GM15510 (cell line): Measurements from ENCODE around the gene IGF2BP1.

Experiments
- POLR2A ChIP-seq: IDR thresholded peaks from 3 replicates; pipeline ENCODE4 v1.6.1; 2011; ENCODE audit warnings: borderline replicate concordance; ENCODE audit not compliant: insufficient read length; ENCODE audit errors: extremely low read depth

Gene IGF2BP1

GRCh38 chr17:49035470-49036269 is 38.5 kb downstream of the IGF2BP1 start:
- TF ChIP-seq POLR2A, result no peak

GRCh38 chr17:49036270-49036626 is 39.1 kb downstream of the IGF2BP1 start:
- no peak for TF ChIP-seq POLR2A

- TF ChIP-seq POLR2A, result no peak
These were observed 41.0 kb downstream of the IGF2BP1 start for GRCh38 chr17:49038138-49038537.

- TF ChIP-seq POLR2A, result no peak
These were observed 41.4 kb downstream of the IGF2BP1 start for GRCh38 chr17:49038544-49038943.

- TF ChIP-seq POLR2A, result no peak
These were observed 44.3 kb downstream of the IGF2BP1 start for GRCh38 chr17:49041527-49041926.

- no peak for TF ChIP-seq POLR2A
These were observed 48.2 kb downstream of the IGF2BP1 start for GRCh38 chr17:49045376-49045775.

- TF ChIP-seq POLR2A, result no peak
These were observed 49.7 kb downstream of the IGF2BP1 start for GRCh38 chr17:49046912-49047311.

GRCh38 chr17:49049265-49049664 is 52.1 kb downstream of the IGF2BP1 start:
- no peak for TF ChIP-seq POLR2A

GRCh38 chr17:49050611-49051010 is 53.4 kb downstream of the IGF2BP1 start:
- TF ChIP-seq POLR2A, result no peak

GRCh38 chr17:49051269-49051668 is 54.1 kb downstream of the IGF2BP1 start:
- TF ChIP-seq POLR2A, result no peak

GRCh38 chr17:49053171-49053829 is 56.1 kb downstream of the IGF2BP1 start:
- TF ChIP-seq POLR2A, result no peak

- no peak for TF ChIP-seq POLR2A
These were observed 57.3 kb downstream of the IGF2BP1 start for GRCh38 chr17:49054342-49055092.

- no peak for TF ChIP-seq POLR2A
These were observed 58.2 kb downstream of the IGF2BP1 start for GRCh38 chr17:49055181-49055927.

- TF ChIP-seq POLR2A, result no peak
These were observed 64.3 kb downstream of the IGF2BP1 start for GRCh38 chr17:49061524-49061943.

GRCh38 chr17:49063652-49064051 is 66.5 kb downstream of the IGF2BP1 start:
- no peak for TF ChIP-seq POLR2A
